Measurements from ENCODE around the gene ULK4.

GRCh38 chr3:41651718-41652117, 310.2 kb downstream of the ULK4 start:
- TF ChIP-seq CTCF (IDR thresholded peaks at IDR 0.05 in 8 of 11, conservative IDR thresholded peaks at IDR 0.05 in 3 of 11): no peak
- no peak for TF ChIP-seq POLR2A (IDR thresholded peaks at IDR 0.05)

Data from spleen (tissue), 7 donors.